Stomach (tissue), 9 donors: ENCODE results near the gene CASP9. TPM values are rescaled to one million over a fixed set of nuclear protein-coding genes. Genes with fewer than 3 reads are reported as not detected.

ENCODE experiments used
- DNase-seq, 2 donors: peaks; one replicate each; pipeline versions ENCODE4 v3.0.0 to v3.0.0-alpha.2; 2013 to 2019
- H3K27ac ChIP-seq, 5 donors: fragments of 200-600 bp in 4 of 5; sonication (generic) in 4 of 5; one replicate each; pipeline ENCODE4 v1.5.1; 2013 to 2019; ENCODE audit warnings: mild to moderate bottlenecking in 1 of 5, moderate library complexity in 1 of 5
- H3K27me3 ChIP-seq, 3 donors: fragments of 200-600 bp; sonication (generic); one replicate each; pipeline ENCODE4 v1.5.1; 2017 to 2019; ENCODE audit warnings: mixed run types in 1 of 3
- H3K36me3 ChIP-seq, 4 donors: fragments of 200-600 bp; sonication (generic); 1 replicate in 3 of 4; 2 replicates in 1 of 4; pipeline ENCODE4 v1.5.1; 2016 to 2019
- H3K4me1 ChIP-seq, 4 donors: fragments of 200-600 bp; sonication (generic); one replicate each; pipeline ENCODE4 v1.5.1; 2016 to 2019
- H3K4me3 ChIP-seq, 4 donors: fragments of 200-600 bp; sonication (generic) in 3 of 4; one replicate each; pipeline ENCODE4 v1.5.1; 2016 to 2019; ENCODE audit warnings: mild to moderate bottlenecking in 1 of 4
- H3K9me3 ChIP-seq, 4 donors: fragments of 200-600 bp; sonication (generic); one replicate each; pipeline ENCODE4 v1.5.1; 2016 to 2019
- EP300 ChIP-seq: sonication (generic); formaldehyde crosslinking; IDR thresholded peaks from one replicate; pipeline ENCODE4 v1.6.1; 2017; ENCODE audit warnings: antibody characterized with exemption
- POLR2A ChIP-seq, 4 donors: fragments of 450-650 bp; IDR thresholded peaks; one replicate each; pipeline ENCODE4 v1.6.1; 2016; ENCODE audit warnings: antibody characterized with exemption in 4 of 4, control low read depth in 2 of 4, mild to moderate bottlenecking in 1 of 4, moderate library complexity in 1 of 4
- POLR2AphosphoS5 ChIP-seq, 3 donors: sonication (generic); formaldehyde crosslinking; IDR thresholded peaks; one replicate each; pipeline ENCODE4 v1.6.1; 2016; ENCODE audit warnings: antibody characterized with exemption in 3 of 3
- WGBS, 5 donors: extraction: QIAGEN DNeasy Blood & Tissue Kit in 3 of 5; methylation state at CpG; one replicate each; pipeline versions ENCODE4 v1.1.5 to v1.1.7; 2013 to 2018; 5-methylcytosine and 5-hydroxymethylcytosine counted together
- intact Hi-C: fragments of 100-400 bp; cut with DNase I; formaldehyde crosslinking; loops from one replicate; pipeline ENCODE4 v1.15.1; 2023; ENCODE audit warnings: low total_unique reads
- polyA plus RNA-seq, 3 donors: library from polyadenylated mRNA; stranded (reverse); fragments of 200-250 nt; gene quantifications; one replicate each; pipeline ENCODE4 v1.2.3, GENCODE V29; 2013
- total RNA-seq, 5 donors: library from RNA; depleted of rRNA; stranded (reverse); fragments of >200 nt; gene quantifications; one replicate each; pipeline versions ENCODE4 v1.1.0 to v1.2.3, GENCODE V29; 2014 to 2016
- TF ChIP-seq, protein P1 (sequence below), 7 experiments: fragments of 450-650 bp in 4 of 7; fragments of 200-600 bp in 3 of 7; sonication (generic) in 3 of 7; IDR thresholded peaks; one replicate each; pipeline ENCODE4 v1.5.1; 2016 to 2019; ENCODE audit warnings: antibody characterized with exemption in 7 of 7, control low read depth in 2 of 7, mild to moderate bottlenecking in 1 of 7
- donor health status: healthy with polysubstance abuse.
- donor health status: Bipolar disorder and iron deficiency.
- donor health status: healthy.

Gene CASP9
- total and polyA plus RNA-seq, 8 donors, result 8.3 to 125 (median 16.3) TPM

- H3K4me3 ChIP-seq, result no peak overlapping the region
- TF ChIP-seq POLR2A (IDR thresholded peaks at IDR 0.05) (no peak), POLR2AphosphoS5 (IDR thresholded peaks at IDR 0.05) (no peak), EP300 (no peak)
- TF ChIP-seq, protein P1, sequence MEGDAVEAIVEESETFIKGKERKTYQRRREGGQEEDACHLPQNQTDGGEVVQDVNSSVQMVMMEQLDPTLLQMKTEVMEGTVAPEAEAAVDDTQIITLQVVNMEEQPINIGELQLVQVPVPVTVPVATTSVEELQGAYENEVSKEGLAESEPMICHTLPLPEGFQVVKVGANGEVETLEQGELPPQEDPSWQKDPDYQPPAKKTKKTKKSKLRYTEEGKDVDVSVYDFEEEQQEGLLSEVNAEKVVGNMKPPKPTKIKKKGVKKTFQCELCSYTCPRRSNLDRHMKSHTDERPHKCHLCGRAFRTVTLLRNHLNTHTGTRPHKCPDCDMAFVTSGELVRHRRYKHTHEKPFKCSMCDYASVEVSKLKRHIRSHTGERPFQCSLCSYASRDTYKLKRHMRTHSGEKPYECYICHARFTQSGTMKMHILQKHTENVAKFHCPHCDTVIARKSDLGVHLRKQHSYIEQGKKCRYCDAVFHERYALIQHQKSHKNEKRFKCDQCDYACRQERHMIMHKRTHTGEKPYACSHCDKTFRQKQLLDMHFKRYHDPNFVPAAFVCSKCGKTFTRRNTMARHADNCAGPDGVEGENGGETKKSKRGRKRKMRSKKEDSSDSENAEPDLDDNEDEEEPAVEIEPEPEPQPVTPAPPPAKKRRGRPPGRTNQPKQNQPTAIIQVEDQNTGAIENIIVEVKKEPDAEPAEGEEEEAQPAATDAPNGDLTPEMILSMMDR (IDR thresholded peaks at IDR 0.05), result no peak
- no peak overlapping the region for H3K27ac ChIP-seq
- DNase-seq, result peak in 1 of 2 donors; percentile 19
- no peaks in the 10 kb centered on the region for H3K27me3 ChIP-seq
- no peaks in the 10 kb centered on the region for H3K9me3 ChIP-seq
- intact Hi-C loops, result loop anchor here (10.0 kb wide), 1 partner anchor 184 kb away; no protein-coding TSS in a partner anchor
- peaks cover 0 to 20% (median 8%) of the 10 kb centered on the region in 4 donors for H3K4me1 ChIP-seq
- 89 to 94% (median 92%) methylated on average over 12 of the region's 12 CpGs for WGBS, 5 donors
- peaks cover 17 to 55% (median 50%) of the 10 kb centered on the region in 4 donors for H3K36me3 ChIP-seq
Observed at GRCh38 chr1:15508700-15509487, 15.1 kb downstream of the CASP9 start.

DNA sequence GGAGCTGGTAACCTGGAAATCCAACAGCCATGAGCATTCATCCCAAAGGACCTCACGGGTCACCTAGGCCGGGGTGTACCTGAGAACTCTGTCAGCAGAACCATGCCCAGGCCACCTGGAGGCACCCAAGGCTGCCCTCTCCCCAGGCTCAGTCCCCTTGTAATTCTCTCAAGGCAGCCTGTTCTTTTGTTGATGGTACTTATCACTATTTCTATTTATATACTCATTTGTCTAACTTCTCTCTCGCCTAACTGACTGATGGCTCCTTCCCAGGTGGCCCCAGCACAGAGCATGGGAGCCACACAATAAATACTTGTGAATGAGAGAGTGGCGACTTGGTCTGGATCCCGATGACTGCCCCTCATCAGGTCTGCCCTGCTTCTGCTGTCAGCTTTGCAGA is 16.7 kb downstream of the CASP9 start:
- Histone ChIP-seq H3K27ac (no peak overlapping the region), H3K4me1 (peaks cover 0 to 15% (median 5%) of the 10 kb centered on the region in 4 donors), H3K4me3 (no peak overlapping the region), H3K36me3 (peaks cover 16 to 68% (median 64%) of the 10 kb centered on the region in 4 donors), H3K27me3 (no peaks in the 10 kb centered on the region), H3K9me3 (no peaks in the 10 kb centered on the region)
- no peak for DNase-seq
- TF ChIP-seq, protein P1 (IDR thresholded peaks at IDR 0.05), result no peak
- TF ChIP-seq POLR2AphosphoS5 (IDR thresholded peaks at IDR 0.05) (no peak), POLR2A (IDR thresholded peaks at IDR 0.05) (no peak), EP300 (no peak)
- 48 to 81% (median 53%) methylated on average over 5 of the region's 5 CpGs for WGBS, 5 donors
- intact Hi-C loops, result loop anchor here (10.0 kb wide), 1 partner anchor 182 kb away; no protein-coding TSS in a partner anchor

- Histone ChIP-seq H3K36me3 (peaks cover 12 to 68% (median 64%) of the 10 kb centered on the region in 4 donors), H3K4me1 (peaks cover 0 to 11% (median 5%) of the 10 kb centered on the region in 4 donors), H3K4me3 (no peak overlapping the region), H3K27me3 (no peaks in the 10 kb centered on the region), H3K27ac (no peak overlapping the region), H3K9me3 (no peaks in the 10 kb centered on the region)
- TF ChIP-seq POLR2AphosphoS5 (IDR thresholded peaks at IDR 0.05) (no peak), EP300 (no peak), POLR2A (IDR thresholded peaks at IDR 0.05) (no peak)
- TF ChIP-seq, protein P1 (IDR thresholded peaks at IDR 0.05), result no peak
- WGBS, 5 donors, result 93 to 98% (median 97%) methylated on average over 17 of the region's 17 CpGs
- intact Hi-C loops, result loop anchor here (10.0 kb wide), 1 partner anchor 182 kb away; no protein-coding TSS in a partner anchor
- DNase-seq, result no peak
Observed at GRCh38 chr1:15506831-15507230, 17.2 kb downstream of the CASP9 start.

DNA sequence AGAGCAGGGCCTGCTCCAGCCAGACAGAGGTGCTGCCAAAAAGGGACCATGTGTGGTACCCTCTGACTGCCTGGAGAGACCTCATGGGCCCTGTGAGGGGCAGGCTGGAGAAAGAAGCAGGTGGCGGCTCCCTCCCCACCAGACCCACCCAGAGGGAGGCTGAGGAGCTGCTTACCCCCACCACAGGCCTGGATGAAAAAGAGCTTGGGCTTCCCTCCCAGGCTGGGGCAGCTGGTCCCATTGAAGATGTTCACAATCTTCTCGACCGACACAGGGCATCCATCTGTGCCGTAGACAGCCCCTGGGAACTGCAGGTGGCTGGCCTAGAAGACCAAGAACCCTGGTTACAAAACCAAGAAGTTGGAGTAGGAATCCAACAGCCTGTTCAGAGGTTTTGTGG is 19.6 kb downstream of the CASP9 start:
- Histone ChIP-seq H3K36me3 (peaks cover 12 to 78% (median 76%) of the 10 kb centered on the region in 4 donors), H3K4me3 (no peak overlapping the region), H3K9me3 (no peaks in the 10 kb centered on the region), H3K4me1 (peaks cover 0 to 6% (median 0%) of the 10 kb centered on the region in 4 donors), H3K27ac (no peak overlapping the region), H3K27me3 (no peaks in the 10 kb centered on the region)
- DNase-seq, result no peak
- intact Hi-C loops, result loop anchor here (10.0 kb wide), 1 partner anchor 180 kb away; no protein-coding TSS in a partner anchor
- 92 to 100% (median 95%) methylated on average over 1 to 4 of the region's 4 CpGs for WGBS, 5 donors
- TF ChIP-seq, protein P1 (IDR thresholded peaks at IDR 0.05), result no peak
- TF ChIP-seq POLR2AphosphoS5 (IDR thresholded peaks at IDR 0.05), result no peak
- TF ChIP-seq EP300, result no peak
- no peak for TF ChIP-seq POLR2A (IDR thresholded peaks at IDR 0.05)
